HCT116 (cell line): ENCODE data around the gene SLC35F1. TPM values are rescaled to one million over a fixed set of nuclear protein-coding genes. Genes with fewer than 3 reads are reported as not detected.

Experiments
- ATAC-seq: fragments of 200-7000 bp; cut with Tn5 transposase; 2 replicates; pipeline ENCODE4 v1.9.1; 2020; ENCODE audit warnings: mild to moderate bottlenecking, moderate library complexity
- BruUV-seq: library from RNA; stranded (reverse); fragments of 400-500 nt; replicated peaks from 2 replicates; lab custom pipeline; 2021; lab: Mats Ljungman, UMichigan
- CTCF ChIA-PET: fragments of 300-600 bp; sonication (Branson Sonifier 250); formaldehyde crosslinking; loops from one replicate; lab custom pipeline; 2021; ENCODE audit warnings: antibody characterized with exemption; lab: Charles Lee
- POLR2A ChIA-PET: fragments of 300-600, 350-600 bp; sonication (Branson Sonifier 250); formaldehyde crosslinking; loops from one replicate; lab custom pipeline; 2021; ENCODE audit warnings: antibody characterized with exemption; lab: Charles Lee
- RAD21 ChIA-PET, 2 experiments: fragments of 300-600 bp; sonication (Branson Sonifier 250); formaldehyde crosslinking; loops; one replicate each; lab custom pipeline; 2023; ENCODE audit warnings: low total read pairs in 2 of 2; ENCODE audit not compliant: uncharacterized antibody in 2 of 2, unreplicated experiment in 2 of 2, low non-redundant PET in 1 of 2; lab: Charles Lee
- DNase-seq: peaks from one replicate; pipeline ENCODE4 v3.0.0-alpha.2; 2010; ENCODE audit warnings: low read depth, low spot score
- H2AFZ ChIP-seq: fragments of 200-600 bp; shearing (Covaris generic), sonication (generic); 2 replicates; pipeline ENCODE4 v1.6.1; 2017; ENCODE audit warnings: low read depth, mixed run types, mixed read lengths, antibody characterized with exemption, low read length; ENCODE audit not compliant: poor library complexity, severe bottlenecking
- H3K27ac ChIP-seq: 2 replicates; pipeline ENCODE4 v1.5.1; 2012; ENCODE audit warnings: low read depth, low read length
- H3K27me3 ChIP-seq: fragments of 200-600 bp; sonication (generic); 2 replicates; pipeline ENCODE4 v1.6.1; 2016; ENCODE audit warnings: mixed run types, low read length, mixed read lengths; ENCODE audit not compliant: insufficient read depth
- H3K36me3 ChIP-seq, 2 experiments: fragments of 200-500 bp in 1 of 2; fragments of 200-600 bp in 1 of 2; sonication (Bioruptor generic) in 1 of 2; sonication (generic) in 1 of 2; 2 replicates each; pipeline versions ENCODE4 v1.5.1 to v1.6.1; 2014 to 2016; ENCODE audit warnings: low read length in 2 of 2, inconsistent platforms in 1 of 2, mixed read lengths in 1 of 2, mixed run types in 1 of 2; ENCODE audit not compliant: insufficient read depth in 2 of 2, control insufficient read depth in 1 of 2
- H3K4me1 ChIP-seq, 2 experiments: fragments of 200-600 bp in 1 of 2; sonication (generic) in 1 of 2; 2 replicates each; pipeline versions ENCODE4 v1.5.1 to v1.6.1; 2012 to 2017; ENCODE audit warnings: low read length in 2 of 2, inconsistent platforms in 1 of 2, mild to moderate bottlenecking in 1 of 2, mixed read lengths in 1 of 2, mixed run types in 1 of 2, moderate library complexity in 1 of 2; ENCODE audit not compliant: insufficient read depth in 2 of 2, control insufficient read depth in 1 of 2
- H3K4me2 ChIP-seq: fragments of 200-600 bp; sonication (generic); 2 replicates; pipeline ENCODE4 v1.6.1; 2017; ENCODE audit warnings: mixed run types, low read length, mixed read lengths
- H3K4me3 ChIP-seq, 2 experiments: fragments of 200-600 bp in 1 of 2; sonication (generic) in 1 of 2; replicated peaks in 1 of 2; 2 replicates each; pipeline ENCODE4 v1.5.1; 2011 to 2016; ENCODE audit warnings: low read length in 2 of 2, control low read depth in 1 of 2, low read depth in 1 of 2, mild to moderate bottlenecking in 1 of 2, mixed read lengths in 1 of 2, mixed run types in 1 of 2
- H3K79me2 ChIP-seq: fragments of 200-600 bp; sonication (generic); 2 replicates; pipeline ENCODE4 v1.6.1; 2017; ENCODE audit warnings: mild to moderate bottlenecking, mixed run types, low read length, moderate library complexity, mixed read lengths; ENCODE audit not compliant: insufficient read depth
- H3K9ac ChIP-seq: fragments of 200-600 bp; sonication (generic); 2 replicates; pipeline ENCODE4 v1.6.1; 2016; ENCODE audit warnings: low read length, mixed read lengths
- H3K9me2 ChIP-seq: fragments of 200-600 bp; sonication (generic), shearing (Covaris generic); 2 replicates; pipeline ENCODE4 v1.6.1; 2017; ENCODE audit warnings: mixed run types, mild to moderate bottlenecking, moderate library complexity; ENCODE audit not compliant: insufficient read depth
- H3K9me3 ChIP-seq, 2 experiments: fragments of 200-500 bp in 1 of 2; fragments of 200-600 bp in 1 of 2; sonication (Bioruptor generic) in 1 of 2; sonication (generic) in 1 of 2; 2 replicates each; pipeline ENCODE4 v1.6.1; 2014 to 2017; ENCODE audit warnings: low read length in 2 of 2, mixed read lengths in 2 of 2, inconsistent platforms in 1 of 2, low read depth in 1 of 2, mild to moderate bottlenecking in 1 of 2, mixed run types in 1 of 2, moderate library complexity in 1 of 2; ENCODE audit not compliant: control insufficient read depth in 1 of 2, insufficient read depth in 1 of 2
- H4K20me1 ChIP-seq: fragments of 200-600 bp; sonication (generic), shearing (Covaris generic); 2 replicates; pipeline ENCODE4 v1.6.1; 2017; ENCODE audit warnings: mixed run types, mild to moderate bottlenecking, moderate library complexity; ENCODE audit not compliant: insufficient read depth
- CBX3 ChIP-seq: IDR thresholded peaks from 2 replicates; pipeline ENCODE4 v1.6.1; 2012; ENCODE audit warnings: low read depth
- EGR1 ChIP-seq: IDR thresholded peaks from 2 replicates; pipeline ENCODE4 v1.6.1; 2012; ENCODE audit warnings: low read depth
- ELF1 ChIP-seq: IDR thresholded peaks from 2 replicates; pipeline ENCODE4 v1.6.1; 2012; ENCODE audit warnings: low read depth, borderline replicate concordance
- EZH2 ChIP-seq: fragments of 200-600 bp; sonication (generic); IDR thresholded peaks from 2 replicates; pipeline ENCODE4 v1.6.1; 2017; ENCODE audit warnings: antibody characterized with exemption, mixed run types
- EZH2phosphoT487 ChIP-seq: fragments of 200-600 bp; IDR thresholded peaks from 2 replicates; pipeline ENCODE4 v1.6.1; 2018; ENCODE audit warnings: antibody characterized with exemption, borderline replicate concordance
- JUND ChIP-seq: IDR thresholded peaks from 2 replicates; pipeline ENCODE4 v1.6.1; 2012
- RAD21 ChIP-seq: IDR thresholded peaks from 2 replicates; pipeline ENCODE4 v1.6.1; 2012; ENCODE audit warnings: low read depth, mild to moderate bottlenecking
- SRF ChIP-seq: IDR thresholded peaks from 2 replicates; pipeline ENCODE4 v1.6.1; 2012; ENCODE audit warnings: low read depth
- YY1 ChIP-seq: IDR thresholded peaks from 2 replicates; pipeline ENCODE4 v1.6.1; 2011; ENCODE audit warnings: low read length, low read depth, moderate library complexity, mild to moderate bottlenecking; ENCODE audit not compliant: insufficient replicate concordance; ENCODE audit errors: extremely low read depth
- ZFX ChIP-seq: fragments of 450-650 bp; IDR thresholded peaks from 2 replicates; pipeline ENCODE4 v1.6.1; 2017
- ZNF274 ChIP-seq: fragments of 200-500 bp; sonication (Bioruptor generic); IDR thresholded peaks from 2 replicates; pipeline ENCODE4 v1.6.1; 2014; ENCODE audit warnings: mild to moderate bottlenecking, low read depth, low read length, inconsistent platforms
- intact Hi-C: fragments of 100-400 bp; cut with micrococcal nuclease; formaldehyde crosslinking; loops from 2 replicates; pipeline ENCODE4 v1.10.0; 2022
- total RNA-seq: library from RNA; stranded (reverse); gene quantifications from one replicate; pipeline ENCODE4 v1.2.1, GENCODE V29; 2021; ENCODE audit not compliant: unreplicated experiment
- TF ChIP-seq, protein P1 (sequence below): IDR thresholded peaks from 2 replicates; pipeline ENCODE4 v1.6.1; 2012
- TF ChIP-seq, protein P2 (sequence below): IDR thresholded peaks from 2 replicates; pipeline ENCODE4 v1.6.1; 2012; ENCODE audit warnings: low read depth
- TF ChIP-seq, protein P3 (sequence below), 3 experiments: fragments of 200-600 bp in 1 of 3; sonication (generic) in 1 of 3; IDR thresholded peaks in 2 of 3; conservative IDR thresholded peaks in 1 of 3; 2 replicates each; pipeline ENCODE4 v1.5.1; 2012 to 2017; ENCODE audit warnings: low read depth in 2 of 3, low read length in 2 of 3, antibody characterized with exemption in 1 of 3, borderline replicate concordance in 1 of 3, control low read depth in 1 of 3, mild to moderate bottlenecking in 1 of 3, mixed read lengths in 1 of 3, mixed run types in 1 of 3, moderate library complexity in 1 of 3; ENCODE audit not compliant: insufficient read depth in 1 of 3
- TF ChIP-seq, protein P4 (sequence below): IDR thresholded peaks from 2 replicates; pipeline ENCODE4 v1.6.1; 2012

Gene SLC35F1
- total RNA-seq, 1 experiment from 2014 or later: 0.07 TPM

DNA sequence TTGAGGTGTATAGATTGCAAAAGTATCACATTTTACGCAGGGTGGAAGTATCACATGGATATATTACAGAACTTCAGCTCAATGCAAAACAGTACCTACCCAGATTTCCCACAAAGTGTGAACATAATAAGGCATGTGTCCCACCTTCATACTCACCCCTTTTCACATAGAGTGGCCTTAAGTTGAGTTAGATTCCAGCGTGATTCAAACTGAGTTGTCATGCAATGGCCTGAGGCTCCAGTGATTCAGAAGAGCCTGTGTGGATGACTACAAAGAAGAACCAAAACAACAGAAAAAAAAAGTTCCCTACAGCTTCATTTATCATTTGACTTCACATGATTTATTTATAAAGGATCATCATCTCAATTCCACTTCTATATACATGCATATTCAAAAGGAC lies 309.7 kb downstream of the SLC35F1 start:
- Histone ChIP-seq H3K36me3 (no peaks in the 10 kb centered on the region), H3K4me2 (no peak overlapping the region), H2AFZ (no peak overlapping the region), H3K27me3 (no peaks in the 10 kb centered on the region), H3K27ac (no peak overlapping the region), H3K9me2 (no peaks in the 10 kb centered on the region), H3K9me3 (no peaks in the 10 kb centered on the region), H4K20me1 (no peaks in the 10 kb centered on the region), H3K79me2 (no peaks in the 10 kb centered on the region), H3K4me3 (no peak overlapping the region), H3K9ac (no peak overlapping the region), H3K4me1 (no peaks in the 10 kb centered on the region)
- DNase-seq (no peak), ATAC-seq (no peak)
- intact Hi-C loops: no loop called here
- CTCF ChIA-PET: no interaction called here
- no TSS peak for BruUV-seq
- POLR2A ChIA-PET: no interaction called here
- RAD21 ChIA-PET: no interaction called here
- TF ChIP-seq YY1 (no peak), ZFX (no peak), CBX3 (no peak), SRF (no peak), EGR1 (no peak), EZH2 (no peak), JUND (no peak), RAD21 (no peak), ELF1 (no peak), ZNF274 (no peak), EZH2phosphoT487 (no peak)
- TF ChIP-seq, protein P1, sequence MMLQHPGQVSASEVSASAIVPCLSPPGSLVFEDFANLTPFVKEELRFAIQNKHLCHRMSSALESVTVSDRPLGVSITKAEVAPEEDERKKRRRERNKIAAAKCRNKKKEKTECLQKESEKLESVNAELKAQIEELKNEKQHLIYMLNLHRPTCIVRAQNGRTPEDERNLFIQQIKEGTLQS: no peak
- TF ChIP-seq, protein P2, sequence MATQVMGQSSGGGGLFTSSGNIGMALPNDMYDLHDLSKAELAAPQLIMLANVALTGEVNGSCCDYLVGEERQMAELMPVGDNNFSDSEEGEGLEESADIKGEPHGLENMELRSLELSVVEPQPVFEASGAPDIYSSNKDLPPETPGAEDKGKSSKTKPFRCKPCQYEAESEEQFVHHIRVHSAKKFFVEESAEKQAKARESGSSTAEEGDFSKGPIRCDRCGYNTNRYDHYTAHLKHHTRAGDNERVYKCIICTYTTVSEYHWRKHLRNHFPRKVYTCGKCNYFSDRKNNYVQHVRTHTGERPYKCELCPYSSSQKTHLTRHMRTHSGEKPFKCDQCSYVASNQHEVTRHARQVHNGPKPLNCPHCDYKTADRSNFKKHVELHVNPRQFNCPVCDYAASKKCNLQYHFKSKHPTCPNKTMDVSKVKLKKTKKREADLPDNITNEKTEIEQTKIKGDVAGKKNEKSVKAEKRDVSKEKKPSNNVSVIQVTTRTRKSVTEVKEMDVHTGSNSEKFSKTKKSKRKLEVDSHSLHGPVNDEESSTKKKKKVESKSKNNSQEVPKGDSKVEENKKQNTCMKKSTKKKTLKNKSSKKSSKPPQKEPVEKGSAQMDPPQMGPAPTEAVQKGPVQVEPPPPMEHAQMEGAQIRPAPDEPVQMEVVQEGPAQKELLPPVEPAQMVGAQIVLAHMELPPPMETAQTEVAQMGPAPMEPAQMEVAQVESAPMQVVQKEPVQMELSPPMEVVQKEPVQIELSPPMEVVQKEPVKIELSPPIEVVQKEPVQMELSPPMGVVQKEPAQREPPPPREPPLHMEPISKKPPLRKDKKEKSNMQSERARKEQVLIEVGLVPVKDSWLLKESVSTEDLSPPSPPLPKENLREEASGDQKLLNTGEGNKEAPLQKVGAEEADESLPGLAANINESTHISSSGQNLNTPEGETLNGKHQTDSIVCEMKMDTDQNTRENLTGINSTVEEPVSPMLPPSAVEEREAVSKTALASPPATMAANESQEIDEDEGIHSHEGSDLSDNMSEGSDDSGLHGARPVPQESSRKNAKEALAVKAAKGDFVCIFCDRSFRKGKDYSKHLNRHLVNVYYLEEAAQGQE: no peak
- TF ChIP-seq, protein P3, sequence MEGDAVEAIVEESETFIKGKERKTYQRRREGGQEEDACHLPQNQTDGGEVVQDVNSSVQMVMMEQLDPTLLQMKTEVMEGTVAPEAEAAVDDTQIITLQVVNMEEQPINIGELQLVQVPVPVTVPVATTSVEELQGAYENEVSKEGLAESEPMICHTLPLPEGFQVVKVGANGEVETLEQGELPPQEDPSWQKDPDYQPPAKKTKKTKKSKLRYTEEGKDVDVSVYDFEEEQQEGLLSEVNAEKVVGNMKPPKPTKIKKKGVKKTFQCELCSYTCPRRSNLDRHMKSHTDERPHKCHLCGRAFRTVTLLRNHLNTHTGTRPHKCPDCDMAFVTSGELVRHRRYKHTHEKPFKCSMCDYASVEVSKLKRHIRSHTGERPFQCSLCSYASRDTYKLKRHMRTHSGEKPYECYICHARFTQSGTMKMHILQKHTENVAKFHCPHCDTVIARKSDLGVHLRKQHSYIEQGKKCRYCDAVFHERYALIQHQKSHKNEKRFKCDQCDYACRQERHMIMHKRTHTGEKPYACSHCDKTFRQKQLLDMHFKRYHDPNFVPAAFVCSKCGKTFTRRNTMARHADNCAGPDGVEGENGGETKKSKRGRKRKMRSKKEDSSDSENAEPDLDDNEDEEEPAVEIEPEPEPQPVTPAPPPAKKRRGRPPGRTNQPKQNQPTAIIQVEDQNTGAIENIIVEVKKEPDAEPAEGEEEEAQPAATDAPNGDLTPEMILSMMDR (IDR thresholded peaks at IDR 0.05 in 2 of 3, conservative IDR thresholded peaks at IDR 0.05 in 1 of 3; ENCODE audit: borderline replicate concordance in 1 of 3, insufficient read depth in 1 of 3, low read depth in 2 of 3, low read length in 2 of 3): no peak
- TF ChIP-seq, protein P4, sequence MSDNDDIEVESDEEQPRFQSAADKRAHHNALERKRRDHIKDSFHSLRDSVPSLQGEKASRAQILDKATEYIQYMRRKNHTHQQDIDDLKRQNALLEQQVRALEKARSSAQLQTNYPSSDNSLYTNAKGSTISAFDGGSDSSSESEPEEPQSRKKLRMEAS: no peak
